G401 (cell line): ENCODE measurements around the gene VWA8. TPM values are rescaled to one million over a fixed set of nuclear protein-coding genes. Genes with fewer than 3 reads are reported as not detected.
A peak's percentile ranks its signal among the peaks of the same experiment; 100 is the strongest.
"Not testable (repeated sequence)": the region's sequence is repeated elsewhere in the genome, so short reads cannot be mapped to it uniquely, and the experiment has no call there.

Source experiments
- DNase-seq: peaks from one replicate; pipeline ENCODE4 v3.0.0-alpha.2; 2015; ENCODE audit warnings: low spot score
- in situ Hi-C: cut with HindIII; loops from 2 replicates; pipeline ENCODE4 v1.10.0; 2016; ENCODE audit warnings: low sequenced_read_pairs, mixed read lengths
- total RNA-seq: library from RNA; depleted of rRNA; stranded (reverse); fragments of >200 nt; shearing (Covaris generic); gene quantifications from 2 replicates; pipeline ENCODE4 v1.2.3, GENCODE V29; 2014

The VWA8 gene
- total RNA-seq, 1 experiment from 2014 or later, result 19.2 TPM

DNA sequence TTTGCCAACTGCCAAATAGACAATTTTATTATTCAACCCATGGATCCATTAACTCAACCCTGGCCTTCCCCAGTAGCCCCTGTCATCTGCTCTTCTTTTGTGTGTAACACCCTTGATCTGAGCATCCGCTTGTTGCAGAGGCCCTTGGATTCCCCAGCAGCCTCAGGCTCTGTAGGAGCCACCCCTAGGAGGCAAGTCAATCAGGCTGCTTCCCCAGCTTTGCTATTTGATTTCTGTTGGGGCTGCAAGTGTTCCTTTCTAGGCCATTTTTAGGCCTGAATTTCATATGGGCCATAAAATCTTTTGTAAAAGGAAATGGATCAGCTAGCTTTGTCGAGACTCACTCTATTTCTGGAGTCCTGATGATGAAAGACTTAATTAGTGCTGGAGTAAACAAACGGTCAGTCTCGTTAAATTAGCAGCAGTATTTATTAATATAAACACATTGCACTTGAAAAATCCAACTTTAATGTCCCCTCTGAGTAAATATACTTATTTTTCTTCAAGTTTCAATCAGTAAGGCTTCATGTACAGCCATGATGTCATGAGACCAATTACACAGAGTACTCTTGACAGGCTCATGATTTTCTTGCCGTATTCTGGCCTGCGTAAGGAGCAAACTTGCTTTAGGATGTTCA lies 398.2 kb downstream of the VWA8 start:
- in situ Hi-C loops, result no loop called here
- no peak for DNase-seq

DNA sequence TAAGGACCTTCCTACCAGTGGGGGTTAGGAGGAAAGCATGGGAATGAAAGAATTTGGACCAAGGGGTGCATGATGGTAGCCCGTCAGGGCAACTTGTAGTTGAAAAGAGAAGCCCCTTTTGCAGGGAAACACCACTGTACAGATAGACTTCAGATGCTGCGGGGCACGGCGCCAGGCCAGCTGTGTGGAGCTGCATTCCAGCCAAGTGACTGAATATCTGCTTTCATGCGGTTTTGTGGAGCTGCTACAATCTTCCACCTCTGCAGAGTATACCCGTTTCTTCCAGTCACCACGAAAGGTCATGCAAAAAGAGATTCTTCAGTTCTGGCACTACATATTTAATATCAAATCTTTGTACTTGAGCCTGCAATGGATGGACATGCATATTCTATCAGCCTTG lies 398.8 kb downstream of the VWA8 start:
- DNase-seq, result no peak
- in situ Hi-C loops, result no loop called here

DNA sequence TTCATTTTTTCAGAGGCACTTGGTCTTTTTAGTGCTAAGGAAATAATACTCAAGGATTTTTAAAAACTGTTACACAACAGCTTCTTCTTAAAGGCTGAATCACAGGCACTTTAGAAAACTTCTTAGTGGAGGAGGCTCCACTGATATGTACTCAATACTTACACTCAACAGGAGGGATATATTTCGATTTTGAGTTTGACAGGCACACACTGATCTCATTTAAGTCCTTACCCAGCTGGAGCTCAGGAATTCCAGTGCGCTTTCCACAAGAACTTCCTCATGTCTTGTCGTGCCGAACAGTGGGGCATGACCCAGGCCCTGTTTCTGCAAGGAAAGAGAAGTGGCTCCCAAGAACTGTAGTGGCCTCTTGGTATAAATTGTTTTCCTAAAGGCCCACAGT lies 399.7 kb downstream of the VWA8 start:
- no peak for DNase-seq
- in situ Hi-C loops, result no loop called here

DNA sequence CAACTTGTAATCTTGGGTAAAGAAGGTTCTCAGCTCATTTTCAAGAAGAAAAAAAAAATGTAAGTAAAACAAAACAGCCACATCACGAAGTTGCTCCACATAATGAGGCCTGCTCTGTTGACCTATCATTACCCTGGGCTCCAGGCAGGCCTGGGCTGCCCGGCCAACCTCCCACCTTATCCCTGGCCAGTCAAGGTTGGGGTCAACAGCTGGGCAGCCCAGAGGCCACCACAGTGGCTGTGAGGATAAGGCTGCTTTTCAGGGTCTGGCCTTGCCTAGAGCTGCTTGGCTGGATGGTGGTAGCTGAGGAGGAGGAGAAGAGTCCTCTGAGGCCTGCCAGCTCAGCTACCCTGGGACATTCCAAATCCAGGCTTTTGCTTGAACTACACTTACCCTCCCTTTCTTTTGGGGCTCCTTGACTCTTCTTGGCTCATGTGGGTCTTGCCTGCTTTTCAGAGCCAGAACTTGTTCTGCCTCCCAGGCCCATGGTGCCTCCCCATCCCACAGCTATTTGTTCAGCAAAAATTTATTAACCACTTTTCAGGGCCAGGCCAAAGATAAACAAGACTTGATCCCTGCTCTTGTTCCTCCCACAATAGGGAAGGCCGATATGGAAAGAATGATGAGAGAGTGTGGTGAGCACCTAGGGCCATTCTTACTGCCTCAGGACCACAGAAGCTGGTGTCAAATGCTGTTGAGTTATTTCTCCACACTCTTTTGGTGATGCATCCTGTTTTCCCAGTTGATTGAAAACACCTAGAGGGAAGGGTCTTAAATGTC lies 401.9 kb downstream of the VWA8 start:
- DNase-seq, result no peak
- in situ Hi-C loops, result no loop called here

DNA sequence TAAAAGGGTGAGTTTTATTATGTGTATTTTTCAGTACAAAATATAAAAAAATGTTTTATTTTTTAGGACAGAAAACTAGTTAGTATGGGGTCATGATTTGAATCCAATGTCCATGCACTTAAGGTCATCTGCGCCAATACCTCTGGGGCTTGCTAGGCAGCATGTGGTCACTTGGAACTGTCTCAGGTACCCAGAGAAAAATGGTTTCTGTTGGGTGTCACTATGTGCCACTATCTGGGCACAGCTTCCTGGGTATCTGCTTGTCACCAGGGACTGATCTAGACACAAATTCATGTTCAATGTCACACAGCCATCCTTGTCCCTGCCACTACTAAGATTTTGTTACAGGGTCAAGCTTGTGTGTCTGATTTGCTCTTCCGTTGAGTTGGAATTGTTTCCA lies 403.2 kb downstream of the VWA8 start:
- in situ Hi-C loops, result no loop called here
- DNase-seq, result no peak

DNA sequence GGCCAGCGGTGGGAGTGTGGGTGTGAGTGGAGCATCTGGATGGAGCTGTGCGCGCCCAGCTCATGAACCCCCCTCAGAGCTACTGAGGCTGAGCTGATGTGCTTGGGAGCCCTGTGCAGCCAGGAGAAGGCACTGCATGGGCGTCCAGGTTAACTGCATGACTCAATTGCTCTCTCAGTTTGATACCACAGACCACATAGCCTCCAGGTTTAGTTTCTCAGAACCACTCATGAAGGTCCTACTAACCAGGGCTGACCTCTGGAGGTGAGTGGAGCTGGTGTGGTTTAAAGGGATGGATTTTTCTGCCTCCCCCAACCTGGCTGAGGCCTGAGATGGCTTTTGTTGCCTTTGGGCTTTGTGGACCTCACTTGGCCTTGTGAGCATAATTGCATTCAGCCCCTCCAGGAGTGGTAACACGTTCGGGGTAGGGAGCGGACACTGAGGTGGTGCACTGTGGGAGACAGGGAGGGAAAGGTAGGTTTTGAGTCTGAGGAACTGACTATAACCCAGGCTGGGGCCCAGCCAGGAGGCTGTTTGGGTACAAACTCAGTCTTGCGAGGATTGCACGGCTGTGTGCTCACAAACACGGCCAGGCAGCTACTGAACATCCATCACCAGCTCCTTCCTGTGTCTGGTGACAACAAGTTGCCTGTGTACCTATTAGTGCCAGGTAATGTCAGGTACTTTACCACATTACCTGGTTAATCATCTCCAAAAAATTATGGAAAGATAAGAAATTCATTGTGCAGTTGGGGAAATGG lies 406.1 kb downstream of the VWA8 start:
- no peak for DNase-seq

DNA sequence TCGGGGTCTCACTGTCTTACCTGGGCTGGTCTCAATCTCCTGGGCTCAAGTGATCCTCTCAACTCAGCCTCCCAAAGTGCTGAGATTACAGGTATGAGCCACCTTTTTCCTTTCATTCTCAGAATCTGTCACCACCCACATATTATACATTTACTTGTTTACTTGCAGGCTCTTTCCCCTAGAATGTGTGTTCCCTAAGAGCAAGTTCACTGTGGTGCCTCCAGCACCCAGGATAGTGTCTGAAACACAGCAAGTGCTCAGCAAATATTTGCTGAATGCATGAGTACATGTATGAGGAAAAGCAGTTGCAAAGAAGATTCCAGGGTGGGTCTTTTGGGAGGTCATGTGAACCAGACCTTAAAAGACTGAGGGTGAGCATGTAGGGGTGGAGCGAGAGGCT lies 406.7 kb downstream of the VWA8 start:
- no peak for DNase-seq
- in situ Hi-C loops, result no loop called here

More for the DNA sequence above, 406.1 kb downstream of the VWA8 start:
- in situ Hi-C loops, result no loop called here

DNA sequence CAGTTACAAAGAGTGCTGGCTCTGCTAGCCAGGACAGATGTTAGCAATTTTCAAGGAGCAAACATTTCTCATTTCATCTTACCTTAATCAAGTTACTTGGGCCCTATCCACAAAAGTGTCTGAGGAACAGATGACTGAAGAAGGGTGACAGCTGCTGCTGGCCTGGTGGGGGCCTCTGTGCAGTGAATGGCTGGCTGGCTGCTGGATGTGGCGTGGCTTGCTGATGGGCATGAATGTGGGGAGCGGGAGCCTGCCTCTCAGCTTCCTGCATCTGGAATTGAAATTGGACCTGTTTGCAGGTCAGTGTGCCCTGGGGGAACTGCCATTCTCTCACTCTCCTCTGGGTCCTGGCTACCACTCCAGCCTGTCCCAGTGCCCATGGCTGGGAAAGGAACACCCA lies 408.9 kb downstream of the VWA8 start:
- in situ Hi-C loops, result no loop called here
- DNase-seq, result no peak

DNA sequence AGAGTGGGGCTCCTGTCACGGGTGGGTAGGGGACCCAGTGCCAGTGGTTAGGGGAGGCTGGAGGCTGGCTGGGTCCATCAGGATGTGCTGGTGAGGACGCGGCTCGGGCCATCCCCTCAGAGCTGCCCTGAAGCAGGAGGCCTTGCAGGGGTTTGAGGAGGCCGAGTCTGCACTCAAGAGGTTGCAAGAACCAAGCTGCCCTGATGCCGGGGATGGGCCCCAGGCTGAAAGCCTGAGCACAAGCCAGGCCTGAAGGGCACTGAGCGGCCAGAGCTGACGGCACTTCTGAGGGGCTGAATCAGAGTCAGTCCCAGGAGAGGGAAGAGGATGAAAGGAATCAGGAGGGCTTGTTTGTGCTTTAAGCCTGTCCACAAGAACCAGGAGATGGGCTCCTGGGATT lies 410.6 kb downstream of the VWA8 start:
- in situ Hi-C loops, result no loop called here
- no peak for DNase-seq

DNA sequence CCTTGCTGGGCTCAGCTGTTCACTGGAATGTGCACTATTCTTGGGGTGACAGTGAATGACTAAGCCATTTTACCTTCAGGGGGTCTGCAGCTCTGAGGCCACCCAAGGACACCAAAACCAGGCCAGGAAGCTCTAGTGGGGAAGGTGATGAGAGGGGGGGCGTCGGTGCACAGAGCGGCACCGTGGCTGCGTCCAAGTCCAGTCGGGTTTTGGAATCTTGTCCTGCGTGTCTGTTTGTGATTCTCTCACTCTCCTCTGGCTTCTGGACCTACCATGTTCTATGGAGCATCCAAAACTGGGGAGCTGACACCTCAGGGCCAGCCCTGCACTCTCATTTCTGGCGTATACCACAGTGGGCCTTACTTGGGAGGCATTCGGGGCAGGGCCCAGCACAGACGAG lies 411.4 kb downstream of the VWA8 start:
- DNase-seq, result no peak
- in situ Hi-C loops, result no loop called here

DNA sequence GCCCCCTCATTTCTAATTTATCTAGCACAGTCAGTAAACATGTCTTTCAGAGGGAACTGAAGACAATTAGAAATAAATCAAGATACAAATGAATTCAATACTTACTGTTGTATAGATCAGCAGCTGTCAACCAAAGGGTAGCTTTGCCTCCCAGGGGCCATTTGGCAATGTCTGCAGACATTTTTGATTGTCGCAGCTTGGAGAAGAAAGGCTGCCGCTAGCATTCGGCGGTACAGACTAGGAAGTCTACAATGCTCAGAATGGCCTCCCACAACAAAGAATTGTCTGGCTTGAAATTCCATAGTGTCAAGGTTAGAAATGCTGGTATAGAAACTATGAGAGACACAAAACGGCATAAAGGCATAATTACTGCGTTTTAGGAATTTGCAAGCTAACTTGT lies 412.0 kb downstream of the VWA8 start:
- in situ Hi-C loops, result no loop called here
- no peak for DNase-seq

DNA sequence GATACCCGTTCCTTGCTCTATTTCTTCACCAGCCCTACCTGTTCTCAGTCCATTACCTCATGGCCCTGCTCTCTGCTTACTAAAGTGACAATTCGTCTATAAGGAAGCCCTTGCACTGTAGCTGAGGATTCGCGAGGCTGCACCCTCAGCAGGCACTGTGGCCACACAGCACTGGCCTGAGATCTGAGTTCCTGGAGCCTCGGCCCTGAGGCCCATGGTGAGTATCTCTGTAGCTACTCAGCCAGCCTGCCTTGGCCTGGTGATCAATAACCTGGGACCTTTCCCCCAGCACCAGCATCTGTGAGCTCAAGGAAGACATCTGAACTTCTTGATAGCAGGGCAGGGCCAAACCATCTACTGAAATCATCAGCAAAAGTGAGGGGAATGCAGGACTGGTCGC lies 412.9 kb downstream of the VWA8 start:
- DNase-seq, result no peak
- in situ Hi-C loops, result no loop called here

DNA sequence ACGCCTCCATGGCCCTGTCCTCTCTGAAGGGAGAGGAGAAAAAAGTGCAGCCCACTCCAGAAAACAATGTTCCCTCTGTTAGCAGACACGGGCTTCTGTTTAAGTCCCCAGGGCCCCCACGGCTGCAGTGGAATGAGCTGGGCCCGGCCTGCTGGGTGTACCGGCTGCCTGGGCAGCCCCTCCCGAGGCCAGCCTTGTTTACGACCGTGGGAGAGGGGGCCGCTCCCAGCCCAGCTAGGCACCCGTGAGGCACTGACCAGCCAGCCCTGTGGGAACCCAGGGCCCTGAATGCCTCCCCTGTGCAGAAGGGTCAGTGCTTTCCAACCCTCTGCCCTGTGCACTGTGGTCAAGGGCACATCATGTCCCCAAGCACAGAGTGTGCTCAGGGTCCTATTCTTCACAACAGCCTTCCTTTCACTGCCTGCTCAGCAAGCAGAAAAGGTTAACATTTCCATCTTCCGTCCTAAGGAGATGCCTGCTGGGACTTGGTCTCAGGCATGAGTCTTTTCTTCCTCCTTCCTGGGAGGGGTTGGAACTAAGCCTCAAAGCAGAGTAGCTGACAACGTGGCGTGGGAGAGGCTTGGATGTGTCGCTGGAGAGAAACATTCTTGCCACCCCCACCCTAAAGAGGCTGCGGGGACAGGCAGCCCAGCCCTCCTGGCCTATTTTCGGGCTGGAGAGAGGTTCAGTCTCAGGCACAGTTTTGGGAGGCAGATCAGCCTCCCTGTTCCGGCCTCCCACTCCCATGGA lies 413.5 kb downstream of the VWA8 start:
- DNase-seq, result peak; percentile 48
- in situ Hi-C loops, result no loop called here

DNA sequence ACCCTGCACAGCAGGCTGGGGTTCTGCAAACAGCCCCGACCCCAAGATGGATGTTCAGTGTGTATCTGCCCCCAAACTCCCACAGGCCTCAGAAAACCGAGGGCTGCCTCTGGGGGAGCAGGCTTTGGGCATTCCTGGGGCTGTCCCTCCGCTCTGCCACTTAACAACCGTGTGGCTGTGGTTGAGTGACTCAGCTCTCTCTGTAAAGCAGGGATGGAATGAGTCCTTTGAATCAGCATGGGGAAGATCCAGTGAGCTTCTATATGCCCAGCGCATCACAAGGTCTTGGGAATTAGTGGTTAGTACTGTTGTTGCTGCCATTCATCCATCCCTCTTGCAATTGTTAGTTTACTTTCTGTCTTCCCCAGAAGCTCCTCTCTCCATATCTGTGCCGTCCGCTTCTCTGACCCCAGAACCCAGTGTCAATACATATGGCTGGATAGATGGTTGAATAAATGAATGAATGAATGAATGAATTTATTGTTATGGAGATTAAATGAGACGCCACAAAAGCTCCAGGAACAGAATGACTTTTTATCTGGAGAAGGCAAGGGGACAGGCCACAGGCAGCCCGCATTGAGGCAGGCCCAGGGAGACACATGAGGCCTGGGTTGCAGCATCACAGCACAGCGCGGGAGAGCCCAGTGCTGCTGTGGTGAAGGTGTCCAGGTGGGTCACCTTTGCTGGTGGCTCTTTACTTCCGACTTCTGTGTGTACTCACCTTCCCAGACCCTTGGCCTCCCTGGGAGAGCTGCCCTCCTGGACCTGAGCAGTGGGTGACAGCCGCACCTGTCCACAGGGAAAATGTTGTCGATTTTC lies 414.3 kb downstream of the VWA8 start:
- in situ Hi-C loops, result no loop called here
- no peak for DNase-seq

DNA sequence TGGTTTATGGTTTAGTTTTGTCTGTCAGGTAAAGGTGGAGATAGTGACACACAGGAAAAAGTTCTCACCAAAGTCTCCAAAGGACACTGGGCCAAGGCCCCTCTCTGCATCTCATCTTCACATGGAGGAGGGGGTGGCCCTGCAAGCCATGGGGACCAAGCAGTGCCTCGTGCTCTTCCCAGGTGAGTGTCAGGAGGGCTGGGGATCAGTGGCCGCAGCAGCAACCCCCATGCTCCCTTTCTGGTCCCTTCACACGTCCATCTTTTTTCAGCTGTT lies 415.5 kb downstream of the VWA8 start:
- no peak for DNase-seq
- in situ Hi-C loops, result no loop called here

DNA sequence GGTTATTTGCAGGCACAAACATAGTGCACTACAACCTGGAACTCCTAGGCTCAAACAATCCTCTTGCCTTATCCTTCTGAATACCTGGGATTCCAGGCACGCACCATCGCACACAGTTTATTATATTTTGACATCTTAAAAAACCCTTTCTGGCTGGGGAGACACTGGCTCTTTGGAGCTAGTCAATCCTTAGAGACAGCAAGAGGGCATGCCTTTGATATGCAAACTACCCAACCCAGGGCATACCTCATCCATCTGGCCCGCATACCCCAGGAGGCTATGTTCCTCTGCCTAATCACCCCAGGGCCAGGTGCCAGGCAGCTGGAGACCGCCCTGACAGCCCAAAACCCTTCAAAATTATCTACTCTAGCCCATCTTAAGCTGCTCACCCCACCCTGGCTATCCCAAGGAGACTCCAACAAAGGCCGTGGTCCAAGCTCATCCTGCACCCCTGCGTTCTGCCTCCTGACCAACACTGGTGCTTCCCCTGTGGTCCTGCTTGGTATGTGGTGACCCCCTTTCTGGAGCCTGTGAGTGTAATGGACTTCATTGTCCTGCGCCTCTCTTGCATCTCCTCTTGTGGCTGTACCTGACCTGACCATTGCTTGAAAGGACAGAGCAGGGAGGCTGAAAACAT lies 417.1 kb downstream of the VWA8 start:
- in situ Hi-C loops, result no loop called here
- DNase-seq, result no peak

DNA sequence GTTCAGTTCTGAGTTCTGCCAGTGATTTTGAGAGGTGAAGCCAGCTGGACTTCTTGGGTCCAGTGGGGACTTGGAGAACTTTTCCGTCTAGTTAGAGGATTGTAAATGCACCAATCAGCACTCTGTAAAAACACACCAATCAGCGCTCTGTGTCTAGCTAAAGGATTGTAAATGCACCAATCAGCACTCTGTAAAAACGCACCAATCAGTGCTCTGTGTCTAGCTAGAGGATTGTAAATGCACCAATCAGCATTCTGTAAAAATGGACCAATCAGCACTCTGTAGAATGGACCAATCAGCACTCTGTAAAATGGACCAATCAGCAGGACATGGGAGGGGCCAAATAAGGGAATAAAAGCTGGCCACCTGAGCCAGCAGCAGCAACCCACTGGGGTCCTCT lies 418.1 kb downstream of the VWA8 start:
- DNase-seq, in situ Hi-C loops: not testable (repeated sequence)

DNA sequence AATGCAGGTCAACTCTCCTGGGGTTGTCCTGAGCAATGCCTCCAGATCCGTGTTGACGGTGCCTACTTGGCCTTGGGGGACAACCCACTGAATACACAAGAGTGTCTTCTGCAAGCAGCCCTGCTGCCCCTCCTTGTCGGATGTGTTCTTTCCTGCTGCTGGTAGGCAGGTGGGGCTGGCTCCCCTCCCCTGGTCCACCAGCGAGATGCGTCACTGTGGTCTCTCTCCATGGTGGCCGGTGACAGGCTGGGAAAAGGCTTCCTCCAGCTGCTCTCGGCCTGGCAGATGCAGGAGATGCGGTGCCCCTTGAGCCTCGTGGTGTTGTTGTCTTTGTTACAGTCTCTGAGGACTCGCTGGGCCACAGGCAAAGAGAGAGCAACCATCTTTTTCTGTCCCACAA lies 418.6 kb downstream of the VWA8 start:
- no peak for DNase-seq
- in situ Hi-C loops, result no loop called here
